GM18511 (cell line): ENCODE measurements around the gene ACTL8.

ENCODE experiments used
- ATAC-seq: cut with Tn5 transposase; IDR thresholded peaks from one replicate; pipeline ENCODE4 v1.9.1; 2021; ENCODE audit warnings: mild to moderate bottlenecking, moderate library complexity; ENCODE audit not compliant: unreplicated experiment

ACTL8 gene, protein sequence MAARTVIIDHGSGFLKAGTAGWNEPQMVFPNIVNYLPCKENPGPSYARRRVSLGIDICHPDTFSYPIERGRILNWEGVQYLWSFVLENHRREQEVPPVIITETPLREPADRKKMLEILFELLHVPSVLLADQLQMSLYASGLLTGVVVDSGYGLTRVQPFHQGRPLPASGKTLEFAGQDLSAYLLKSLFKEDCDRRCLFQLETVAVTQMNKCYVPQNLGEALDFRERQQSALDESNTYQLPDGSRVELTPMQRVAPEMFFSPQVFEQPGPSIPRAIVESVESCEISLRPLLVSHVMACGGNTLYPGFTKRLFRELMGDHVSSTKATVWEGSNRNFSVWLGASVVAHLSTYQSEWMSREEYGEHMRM

DNA sequence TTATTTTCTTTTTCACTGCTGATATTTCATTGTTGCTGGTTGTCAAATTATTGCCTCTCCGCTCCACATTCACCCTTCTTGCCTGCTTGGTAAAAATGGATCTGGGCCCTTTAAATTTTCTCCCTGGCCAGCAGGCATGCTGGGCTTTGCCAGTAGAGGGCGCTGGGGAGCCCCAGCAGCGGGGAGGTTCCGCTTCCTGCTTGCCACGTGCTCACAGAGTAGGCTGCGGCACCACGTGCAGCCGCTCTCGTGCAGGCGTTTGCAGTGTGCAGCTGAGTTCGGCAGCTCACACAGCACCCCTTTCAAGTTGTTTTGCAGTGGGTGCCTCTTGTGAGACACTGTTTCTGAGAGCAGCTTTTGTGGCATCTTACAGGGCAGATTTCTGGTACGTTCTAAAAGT is at the start of gene ACTL8:
TSS of gene ACTL8 (plus strand) at position 214 of the 400 bp plus-strand sequence. CDS start 67,676 bp downstream, outside the sequence.
- no peak for ATAC-seq

DNA sequence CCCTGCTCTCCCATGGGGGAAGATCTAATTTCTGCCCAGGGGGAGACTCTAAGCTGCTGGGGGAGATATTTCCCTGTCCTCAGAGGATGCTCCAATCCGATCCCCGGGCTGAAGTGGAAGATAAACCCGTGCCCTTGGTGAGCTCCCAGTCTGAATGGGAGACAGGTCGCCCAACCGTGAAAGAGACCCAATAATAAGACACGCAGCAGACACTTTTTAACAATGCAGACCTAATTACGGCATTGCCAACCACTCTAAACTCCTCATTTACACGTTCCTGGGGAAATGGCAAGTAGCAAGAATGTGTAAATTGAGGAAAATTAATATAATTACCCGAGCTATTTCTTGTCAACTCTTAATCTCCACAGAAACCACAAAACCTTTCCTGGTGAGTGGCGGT is 48.7 kb upstream of the ACTL8 start:
- ATAC-seq: no peak

DNA sequence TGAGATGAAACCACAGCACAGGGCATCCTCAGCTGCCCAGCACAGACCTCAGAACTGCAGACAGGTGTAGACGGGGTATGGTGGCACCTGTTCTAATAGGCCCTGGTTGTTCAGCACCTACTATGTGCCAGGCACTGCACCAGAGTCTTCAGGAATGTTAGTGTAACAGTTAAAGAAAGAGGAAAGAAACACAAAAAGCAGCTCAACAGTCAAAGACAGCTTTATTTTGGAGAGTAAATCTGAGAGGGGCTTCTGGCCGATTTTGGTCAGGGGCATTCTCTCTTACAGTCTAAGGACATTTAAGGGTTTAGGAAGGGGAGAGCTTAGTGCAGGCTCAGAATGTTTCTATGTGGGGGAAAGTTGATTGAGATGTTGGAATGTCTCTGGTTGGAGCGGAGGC is 45.2 kb upstream of the ACTL8 start:
- no peak for ATAC-seq

DNA sequence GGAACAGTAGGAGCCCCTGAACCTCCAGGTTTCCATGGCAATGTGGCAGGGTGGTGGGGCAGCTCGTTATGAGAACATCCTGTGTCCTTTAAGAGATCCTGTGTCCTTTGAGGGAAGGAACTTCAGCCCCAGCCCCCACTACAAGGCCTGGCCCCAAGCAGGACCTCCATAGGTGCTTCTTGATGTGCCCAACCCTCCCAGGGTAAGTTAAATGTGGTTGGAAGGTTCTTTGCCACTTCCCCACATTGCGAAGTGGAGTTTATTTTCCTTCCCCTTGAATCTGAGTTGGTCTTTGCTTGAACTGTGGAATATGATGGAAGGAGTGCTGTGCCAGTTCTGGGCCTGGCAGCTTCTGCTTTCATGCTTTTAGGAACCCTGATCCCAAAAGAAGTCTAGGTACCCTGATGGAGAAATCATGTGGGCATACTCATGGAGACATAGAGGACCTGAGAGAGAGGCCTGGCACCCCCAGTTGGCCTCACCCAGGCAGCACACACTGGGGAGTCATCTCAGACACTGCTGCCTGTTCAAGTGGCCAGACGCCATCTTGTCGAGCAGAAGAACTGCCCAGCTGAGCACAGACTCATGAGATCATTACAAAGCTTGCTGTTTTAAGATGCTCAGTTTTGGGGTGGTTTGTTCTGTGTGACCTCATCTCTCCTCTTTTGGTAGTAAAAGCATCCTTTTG is 44.1 kb upstream of the ACTL8 start:
- ATAC-seq: no peak

DNA sequence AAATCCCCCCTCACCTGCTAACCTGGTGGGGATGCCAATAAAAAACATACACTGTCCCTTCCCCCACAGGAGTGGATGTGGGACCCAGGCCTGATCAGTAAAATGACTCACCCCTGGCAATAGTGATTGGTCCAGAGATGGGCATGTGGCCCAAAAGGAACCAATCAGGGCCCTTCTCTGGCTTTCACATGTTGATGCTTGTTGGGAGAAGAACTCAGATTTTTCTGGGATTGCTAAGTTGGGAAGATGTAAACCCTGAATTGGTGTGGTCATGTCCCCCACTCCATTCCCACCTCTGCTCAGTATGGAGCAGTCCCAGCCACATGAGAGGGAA is 43.6 kb upstream of the ACTL8 start:
- no peak for ATAC-seq

DNA sequence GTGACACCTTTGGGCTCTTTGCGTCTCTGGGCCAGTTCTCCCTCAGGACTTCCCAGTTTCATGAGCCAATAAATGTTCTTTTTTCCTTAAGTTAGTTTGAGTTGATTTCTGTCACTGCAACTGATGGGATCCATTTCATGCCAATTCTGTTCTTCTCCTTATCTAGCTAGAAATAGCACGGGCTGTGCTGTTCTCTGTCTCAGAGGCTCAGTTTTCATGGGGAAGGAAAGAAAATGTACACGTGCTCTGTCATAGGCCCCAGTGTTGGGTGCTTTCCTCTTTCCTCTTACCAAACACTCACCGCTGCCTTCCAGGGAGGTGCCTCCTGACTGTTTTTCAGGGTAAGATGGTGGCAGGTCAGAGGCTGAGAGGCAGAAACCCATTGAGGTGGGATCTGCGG is 43.2 kb upstream of the ACTL8 start:
- ATAC-seq: no peak

DNA sequence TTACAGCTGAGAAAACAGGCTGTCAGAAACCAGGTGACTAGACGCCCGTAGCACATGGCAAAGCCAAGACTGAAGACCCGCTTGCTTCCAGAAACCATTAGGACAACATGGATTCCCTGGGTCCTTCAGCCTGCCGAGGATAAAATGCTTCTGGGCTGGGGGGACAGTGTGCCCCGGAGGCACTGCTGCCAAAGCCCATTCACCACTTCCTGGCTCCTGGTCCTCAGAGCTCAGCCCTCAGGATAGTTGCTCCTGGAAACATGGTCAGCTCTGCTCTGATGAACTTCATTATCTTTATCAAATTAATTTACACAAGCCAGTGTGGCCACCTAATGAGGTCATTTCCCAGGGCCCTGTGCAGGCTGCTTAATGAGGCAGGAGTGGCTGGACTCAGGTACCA is 41.1 kb upstream of the ACTL8 start:
- ATAC-seq: no peak

DNA sequence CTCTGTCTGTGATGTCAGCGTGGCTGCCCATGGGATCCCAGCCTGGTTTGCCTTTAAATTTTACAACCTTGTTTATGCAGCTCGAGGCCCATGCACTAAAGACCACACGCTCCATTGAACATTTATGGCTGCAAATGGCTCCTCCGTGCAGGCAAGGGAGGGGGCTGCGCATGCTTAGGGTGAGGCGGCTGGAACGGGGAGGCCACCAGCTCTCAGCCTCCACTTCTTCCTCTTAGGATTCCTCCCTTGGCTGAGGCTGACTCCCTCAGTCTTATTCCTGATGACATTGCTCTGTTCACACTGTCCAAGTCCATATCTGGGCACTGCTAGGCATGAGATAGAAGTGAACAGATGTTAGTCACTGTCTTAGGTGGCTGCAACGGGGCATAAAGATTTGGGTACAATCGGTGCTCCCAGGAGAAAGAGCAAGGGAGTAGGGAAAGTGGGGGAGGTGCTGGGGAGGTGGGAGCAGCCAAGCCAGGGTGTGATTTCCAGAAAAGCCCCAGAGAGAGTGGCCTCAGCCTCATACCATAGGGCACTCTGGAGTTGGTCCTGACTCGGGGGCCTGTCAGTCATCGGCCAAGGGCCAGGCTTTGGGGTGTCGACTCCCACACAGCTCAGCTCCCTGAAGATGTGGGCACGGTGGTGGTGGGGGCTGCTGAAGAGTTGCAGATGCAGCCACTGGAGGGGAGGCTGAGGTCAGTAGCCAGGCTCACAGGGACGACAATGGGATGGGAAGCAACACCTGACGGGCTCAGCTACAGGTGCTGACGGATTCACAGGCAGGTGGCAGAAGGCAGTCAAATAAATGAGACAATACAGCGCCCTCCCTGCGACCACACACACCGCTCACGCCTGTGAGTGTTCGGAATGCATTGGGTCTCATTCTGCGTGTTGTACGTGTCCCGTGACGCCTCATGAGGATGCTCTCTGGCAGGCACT is 37.3 kb upstream of the ACTL8 start:
- no peak for ATAC-seq

DNA sequence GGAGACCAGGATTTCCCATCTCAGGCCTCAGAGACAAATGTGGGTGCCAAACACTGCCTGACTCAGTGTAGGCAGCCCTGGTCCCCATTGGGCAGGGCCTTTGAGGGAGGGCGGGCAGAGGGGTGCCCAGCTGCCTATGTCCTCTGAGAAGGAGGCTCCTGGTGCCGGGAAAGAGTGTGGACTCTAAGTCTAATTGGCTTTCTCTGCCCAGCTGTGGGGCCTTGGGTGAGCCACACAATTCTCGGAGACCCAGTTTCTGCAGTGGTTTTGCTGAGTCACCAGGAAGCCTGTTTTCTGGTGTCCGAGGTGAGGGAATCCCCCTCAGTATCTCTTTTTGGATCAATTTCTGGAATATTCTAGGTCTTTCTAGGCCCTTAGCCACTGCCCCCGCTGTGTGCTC is 35.3 kb upstream of the ACTL8 start:
- no peak for ATAC-seq

DNA sequence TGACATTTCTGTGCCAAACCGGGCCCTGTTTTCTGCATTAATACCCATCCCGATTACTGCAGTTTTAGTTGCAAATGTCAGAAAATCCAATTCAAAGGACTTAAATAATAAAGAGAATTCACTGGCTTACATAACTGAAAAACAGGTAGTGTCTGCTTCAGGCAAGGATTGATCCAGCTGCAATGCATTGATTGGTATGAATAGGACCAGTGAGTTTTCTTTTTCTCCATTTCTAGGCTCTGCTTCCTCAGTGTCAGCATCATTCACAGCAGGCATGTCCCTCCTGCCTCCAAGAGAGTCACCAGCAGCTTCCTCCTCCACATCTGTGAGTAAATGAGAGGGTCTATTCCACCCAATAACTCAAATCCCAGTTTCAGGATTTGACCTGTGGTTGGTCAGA is 33.7 kb upstream of the ACTL8 start:
- no peak for ATAC-seq

DNA sequence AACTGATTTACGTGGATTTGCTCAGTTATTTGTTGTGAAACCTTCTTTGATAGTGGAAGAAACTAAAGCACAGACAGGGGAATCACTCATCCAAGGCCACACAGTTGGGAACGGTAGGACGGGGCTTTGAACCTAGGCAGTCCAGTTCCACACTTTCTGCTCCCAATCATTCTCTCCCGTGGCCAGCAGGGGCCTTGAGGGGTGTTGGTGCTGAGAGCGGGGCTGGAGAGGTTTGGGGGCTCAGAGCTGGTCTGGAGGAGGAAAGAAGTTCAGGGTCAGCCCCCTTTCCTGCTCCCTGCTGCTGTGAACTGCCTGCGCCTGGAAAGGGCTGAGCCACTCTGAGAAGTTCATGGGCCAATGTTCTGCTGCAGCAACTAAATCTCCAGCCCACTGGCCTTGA is 31.4 kb upstream of the ACTL8 start:
- no peak for ATAC-seq

DNA sequence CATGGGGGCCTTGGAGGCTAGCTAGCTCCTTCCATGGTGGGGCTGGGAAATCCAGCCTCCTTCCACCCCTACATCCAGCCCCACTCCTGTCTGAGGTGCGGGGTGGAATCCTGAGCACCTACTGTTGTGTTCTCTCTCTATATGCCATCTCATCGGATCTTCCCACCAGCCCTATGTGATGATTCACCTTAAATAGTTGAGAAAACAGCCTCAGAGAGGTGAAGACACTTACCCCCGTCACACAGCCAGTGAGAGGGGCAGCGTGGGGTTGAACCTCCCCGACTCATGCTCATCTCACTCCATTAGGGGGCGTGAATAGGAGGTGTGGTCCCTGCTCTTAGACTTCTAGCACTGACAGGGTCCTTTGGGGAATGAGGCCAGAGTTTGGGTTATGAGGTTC is 31.0 kb upstream of the ACTL8 start:
- ATAC-seq: no peak

DNA sequence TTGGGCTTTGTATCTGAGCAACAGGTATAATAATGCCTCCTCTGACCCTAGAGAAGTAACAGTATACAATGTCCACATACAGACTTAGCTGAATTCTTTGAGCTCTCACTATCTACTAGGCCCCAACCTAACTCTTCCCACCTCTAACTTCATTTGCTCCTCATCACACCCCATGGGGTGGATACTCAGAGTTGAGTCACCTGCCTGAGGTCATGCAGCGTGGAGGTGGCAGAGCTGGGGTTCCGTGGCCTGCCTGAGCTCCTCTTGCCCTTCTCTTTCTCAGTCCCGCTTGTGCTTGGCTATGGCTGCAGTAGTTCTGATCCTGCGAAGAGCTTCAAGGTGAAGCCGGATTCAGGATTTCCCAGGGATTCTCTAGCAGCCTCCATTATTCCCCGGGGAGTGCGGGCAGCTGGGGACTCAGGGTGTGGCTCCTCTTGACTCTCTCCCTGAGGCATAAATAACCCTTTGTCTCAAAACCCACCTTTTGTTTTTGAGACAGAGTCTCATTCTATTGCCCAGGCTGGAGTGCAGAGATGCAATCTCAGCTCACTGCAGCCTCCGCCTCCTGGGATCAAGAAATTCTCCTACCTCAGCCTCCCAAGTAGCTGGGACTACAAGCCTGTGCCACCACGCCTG is 29.9 kb upstream of the ACTL8 start:
- ATAC-seq: no peak

DNA sequence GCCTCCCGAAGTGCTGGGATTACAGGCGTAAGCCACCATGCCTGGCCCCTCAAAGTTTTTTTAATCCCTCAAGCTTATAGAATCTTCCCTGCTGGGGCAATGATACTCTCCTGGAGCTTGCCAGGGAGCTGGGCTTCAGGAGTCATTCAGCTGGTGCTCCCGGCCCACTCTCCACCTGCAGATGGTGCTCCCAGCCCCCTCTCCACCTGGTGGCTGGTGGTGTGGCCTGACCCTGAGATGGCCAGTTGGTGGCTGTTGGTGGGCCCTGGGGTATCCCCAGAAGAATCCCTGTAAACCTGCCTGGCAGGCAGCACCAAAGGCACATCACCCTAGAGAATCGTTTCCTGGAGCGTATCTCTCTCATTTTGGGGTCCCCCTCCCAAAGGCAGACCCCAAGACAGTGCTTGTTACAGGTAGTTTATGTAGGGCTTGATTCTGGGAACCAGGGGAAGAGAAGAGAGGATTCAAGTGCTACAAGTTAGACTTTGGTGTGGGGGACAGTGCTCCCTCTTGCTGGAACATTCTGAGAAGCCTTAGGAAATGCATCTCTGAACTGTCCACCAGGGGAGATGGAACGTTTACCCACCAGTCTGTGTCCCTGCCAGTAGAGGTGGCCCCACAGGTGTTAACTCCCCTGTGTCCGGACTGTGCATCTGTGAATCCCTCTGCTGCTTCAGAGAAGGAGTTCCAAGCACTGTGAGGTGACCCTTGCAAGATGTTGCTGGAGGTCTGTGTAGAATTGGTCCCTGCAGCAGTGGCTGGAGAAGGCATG is 29.1 kb upstream of the ACTL8 start:
- ATAC-seq: no peak

DNA sequence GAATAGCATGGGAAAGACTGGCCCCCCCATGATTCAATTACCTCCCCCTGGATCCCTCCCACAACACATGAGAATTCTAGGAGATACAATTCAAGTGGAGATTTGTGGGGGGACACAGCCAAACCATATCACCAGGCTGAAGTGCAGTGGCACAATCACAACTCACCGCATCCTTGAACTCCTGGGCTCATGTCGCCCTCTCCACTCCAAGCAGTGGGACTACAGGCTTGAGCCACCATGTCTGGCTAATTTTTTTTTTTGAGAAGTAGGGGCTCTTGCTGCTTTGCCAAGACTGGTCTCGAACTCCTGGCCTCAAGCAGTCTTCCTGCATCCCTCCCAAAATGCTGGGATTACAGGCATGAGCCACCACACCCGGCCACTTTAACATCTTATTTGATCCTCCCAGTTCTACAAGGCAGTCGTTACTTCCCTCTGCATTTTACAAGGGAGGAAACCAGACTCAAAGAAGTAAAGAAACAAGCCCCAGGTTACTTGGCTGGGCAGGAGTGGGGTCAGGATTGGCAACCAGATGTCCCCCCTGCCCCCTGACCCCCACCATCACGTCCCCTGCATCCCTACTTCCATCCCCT is 26.9 kb upstream of the ACTL8 start:
- ATAC-seq: no peak

DNA sequence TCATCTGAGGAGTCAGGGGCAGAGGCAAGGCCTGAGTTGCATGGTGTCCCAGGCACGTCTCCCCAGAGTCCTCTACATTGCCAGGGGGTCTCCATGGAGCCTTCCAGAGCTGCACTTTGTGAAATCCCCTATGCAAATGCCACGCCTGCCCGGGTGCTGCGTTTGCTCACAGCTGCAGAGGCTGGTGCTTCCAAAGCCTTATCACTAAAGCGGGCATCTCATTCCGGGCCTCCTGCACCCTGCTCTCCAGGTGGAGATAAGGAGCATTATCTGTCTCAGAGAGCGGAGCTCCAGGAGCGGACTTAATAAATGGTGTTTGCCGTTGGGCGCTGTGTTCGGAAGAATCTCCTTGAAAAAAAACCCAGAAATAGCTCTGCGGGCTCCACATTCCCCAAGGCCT is 25.9 kb upstream of the ACTL8 start:
- ATAC-seq: no peak

DNA sequence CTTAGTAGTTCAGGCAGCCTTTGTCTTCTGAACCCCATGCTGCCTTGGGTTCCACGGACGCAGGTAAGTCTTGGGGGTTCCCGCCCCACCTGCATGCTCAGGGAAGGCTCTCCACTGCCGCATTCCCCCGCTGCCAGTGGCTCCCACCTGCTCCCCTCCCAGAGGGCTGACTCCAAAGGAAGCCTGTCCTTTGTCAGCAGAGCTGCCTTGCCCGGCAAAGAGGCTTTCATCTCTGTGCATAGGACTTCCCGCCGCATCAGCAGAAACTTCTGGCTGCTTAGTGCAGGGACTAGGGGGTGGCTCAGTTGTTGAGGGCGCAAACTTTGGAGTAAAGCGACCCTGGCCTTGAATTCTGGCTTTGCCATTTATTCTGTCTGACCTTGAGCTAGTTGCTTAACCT is 25.2 kb upstream of the ACTL8 start:
- no peak for ATAC-seq

DNA sequence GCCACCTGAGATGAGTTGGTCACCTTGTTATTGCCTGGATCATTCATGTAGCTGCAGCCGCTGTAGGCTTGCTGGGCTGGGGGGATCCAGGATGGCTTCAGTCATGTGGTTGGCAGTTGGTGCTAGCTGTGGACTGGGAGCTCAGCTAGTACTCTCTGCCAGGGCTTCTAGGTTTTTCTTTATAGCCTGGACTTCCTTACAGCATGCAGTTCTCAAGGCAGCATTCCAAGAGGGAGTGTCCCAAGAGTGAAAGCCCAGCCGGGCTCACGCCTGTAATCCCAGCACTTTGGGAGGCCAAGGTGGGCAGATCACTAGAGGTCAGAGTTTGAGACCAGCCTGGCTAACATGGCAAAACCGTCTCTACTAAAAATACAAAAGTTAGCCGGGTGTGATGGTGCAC is 23.7 kb upstream of the ACTL8 start:
- no peak for ATAC-seq

DNA sequence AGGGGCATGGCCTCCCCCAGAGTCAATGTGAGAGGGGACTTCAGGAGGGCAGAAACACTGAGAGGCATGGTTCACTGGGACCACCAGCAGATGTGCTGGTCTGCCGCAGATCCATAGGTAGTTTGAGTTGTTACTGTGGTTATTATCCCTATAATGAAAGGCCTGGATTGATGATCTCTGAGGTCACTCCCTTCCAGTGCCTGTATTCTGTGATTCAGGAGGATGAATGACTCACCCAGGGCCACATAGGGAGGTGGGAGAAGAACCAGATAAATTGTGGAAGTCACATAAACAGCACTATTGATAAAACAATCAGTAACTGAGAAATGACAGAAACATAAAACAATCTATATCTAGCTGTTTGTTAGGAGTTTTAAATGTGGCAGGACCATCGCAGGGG is 22.7 kb upstream of the ACTL8 start:
- ATAC-seq: no peak

DNA sequence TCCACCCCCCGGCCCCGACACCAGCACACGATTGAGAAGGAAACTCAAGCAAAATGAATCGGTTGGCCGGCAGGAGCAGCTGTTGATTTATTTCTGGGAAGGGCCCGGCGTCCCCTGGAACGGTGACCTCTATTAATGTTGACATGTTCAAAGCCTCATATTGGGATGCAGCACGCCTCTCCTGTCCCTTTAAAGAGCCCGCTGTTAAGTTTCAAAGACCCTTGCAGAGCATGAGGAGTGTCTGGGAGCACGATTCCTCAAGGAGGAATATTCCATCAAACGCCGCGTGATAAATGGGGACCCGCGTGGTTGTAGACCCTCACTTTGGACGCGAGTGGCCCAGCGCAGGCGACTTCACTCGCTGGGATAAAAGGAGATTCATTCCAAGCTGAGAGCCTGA is 21.5 kb upstream of the ACTL8 start:
- ATAC-seq: no peak
